C4-2B (cell line): ENCODE results near the gene HS6ST3.
A peak's percentile ranks its signal among the peaks of the same experiment; 100 is the strongest.

Experiments used
- H3K27ac ChIP-seq: fragments of 450-650 bp; 2 replicates; pipeline ENCODE4 v1.5.1; 2017
- ZFX ChIP-seq: fragments of 450-650 bp; IDR thresholded peaks from 2 replicates; pipeline ENCODE4 v1.6.1; 2017
- TF ChIP-seq, protein P1 (sequence below): fragments of 450-650 bp; conservative IDR thresholded peaks from 2 replicates; pipeline ENCODE4 v1.5.1; 2017; ENCODE audit warnings: mild to moderate bottlenecking

HS6ST3 gene

DNA sequence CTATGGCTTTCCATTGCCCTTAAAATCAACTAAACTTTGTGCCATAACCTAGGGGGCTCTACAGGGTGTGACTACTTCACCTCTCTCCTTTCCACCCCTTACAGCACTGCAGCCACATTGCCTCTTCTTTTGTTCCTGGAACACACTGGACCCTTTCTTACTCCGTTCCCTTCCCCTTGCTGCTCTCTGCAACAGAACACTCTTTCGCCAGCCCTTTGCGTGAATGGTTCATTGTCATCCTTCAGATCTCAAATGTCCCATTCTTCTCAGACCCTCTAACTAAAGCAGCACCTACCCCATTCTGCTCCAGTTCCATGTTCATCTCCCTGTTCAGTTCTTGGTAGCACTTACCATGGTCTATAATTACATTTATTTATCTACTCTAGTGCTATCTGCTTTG is 696.1 kb downstream of the HS6ST3 start:
- no peak overlapping the region for H3K27ac ChIP-seq
- TF ChIP-seq, protein P1, sequence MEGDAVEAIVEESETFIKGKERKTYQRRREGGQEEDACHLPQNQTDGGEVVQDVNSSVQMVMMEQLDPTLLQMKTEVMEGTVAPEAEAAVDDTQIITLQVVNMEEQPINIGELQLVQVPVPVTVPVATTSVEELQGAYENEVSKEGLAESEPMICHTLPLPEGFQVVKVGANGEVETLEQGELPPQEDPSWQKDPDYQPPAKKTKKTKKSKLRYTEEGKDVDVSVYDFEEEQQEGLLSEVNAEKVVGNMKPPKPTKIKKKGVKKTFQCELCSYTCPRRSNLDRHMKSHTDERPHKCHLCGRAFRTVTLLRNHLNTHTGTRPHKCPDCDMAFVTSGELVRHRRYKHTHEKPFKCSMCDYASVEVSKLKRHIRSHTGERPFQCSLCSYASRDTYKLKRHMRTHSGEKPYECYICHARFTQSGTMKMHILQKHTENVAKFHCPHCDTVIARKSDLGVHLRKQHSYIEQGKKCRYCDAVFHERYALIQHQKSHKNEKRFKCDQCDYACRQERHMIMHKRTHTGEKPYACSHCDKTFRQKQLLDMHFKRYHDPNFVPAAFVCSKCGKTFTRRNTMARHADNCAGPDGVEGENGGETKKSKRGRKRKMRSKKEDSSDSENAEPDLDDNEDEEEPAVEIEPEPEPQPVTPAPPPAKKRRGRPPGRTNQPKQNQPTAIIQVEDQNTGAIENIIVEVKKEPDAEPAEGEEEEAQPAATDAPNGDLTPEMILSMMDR, result no peak
- no peak for TF ChIP-seq ZFX

DNA sequence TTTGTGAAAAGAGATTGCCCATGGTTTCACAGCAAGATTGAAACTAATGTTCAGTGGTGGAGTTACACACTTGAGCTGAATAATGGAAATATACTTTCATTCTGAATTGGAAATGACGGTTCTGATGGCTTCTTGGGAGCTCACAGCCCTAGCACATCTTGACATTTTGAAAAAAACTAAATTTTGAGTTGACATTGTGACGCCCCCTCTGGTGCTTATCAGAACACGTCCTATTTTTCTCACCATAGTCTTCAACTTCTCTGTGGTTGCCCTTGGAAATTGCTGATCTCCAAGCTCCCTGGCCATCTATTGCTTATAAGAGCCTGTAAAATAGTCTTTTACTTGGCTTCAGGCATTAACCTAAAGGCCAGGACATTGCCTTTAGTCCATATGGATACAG is 702.3 kb downstream of the HS6ST3 start:
- H3K27ac ChIP-seq, result no peak overlapping the region

DNA sequence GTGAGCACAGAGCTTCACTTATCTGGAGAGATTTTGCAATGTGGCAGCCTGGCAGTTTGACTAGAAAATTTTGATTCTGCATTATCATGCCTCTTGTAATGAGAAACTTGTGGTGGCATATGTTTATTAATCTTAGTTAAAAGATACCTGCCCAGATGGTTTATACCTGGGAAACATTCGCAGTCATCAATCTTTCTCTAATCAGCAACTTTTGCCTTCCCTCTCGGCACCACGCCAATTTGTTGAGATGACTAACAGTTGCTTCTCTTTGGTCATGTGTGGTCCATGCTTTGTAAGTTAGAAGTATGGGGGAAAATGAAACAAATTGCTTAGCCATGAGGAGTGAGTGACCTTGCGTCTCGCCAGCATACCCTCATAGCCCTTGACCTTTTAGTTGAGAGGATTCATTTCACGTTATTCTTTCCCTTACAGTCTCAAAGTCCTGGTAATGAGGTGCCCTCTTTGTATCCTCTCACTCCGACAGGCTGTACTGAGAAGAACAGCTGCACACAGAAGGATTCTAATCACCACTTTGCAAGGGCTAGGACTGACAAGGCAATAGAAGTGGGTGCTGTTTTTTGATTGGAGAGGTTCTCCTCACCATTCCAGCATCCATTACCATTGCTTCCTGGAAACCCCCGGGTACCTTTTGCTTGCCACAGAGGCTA is 703.0 kb downstream of the HS6ST3 start:
- no peak overlapping the region for H3K27ac ChIP-seq
- TF ChIP-seq ZFX, result no peak
- TF ChIP-seq, protein P1, result no peak

More for the DNA sequence above, 702.3 kb downstream of the HS6ST3 start:
- TF ChIP-seq, protein P1, result no peak
- TF ChIP-seq ZFX, result no peak

DNA sequence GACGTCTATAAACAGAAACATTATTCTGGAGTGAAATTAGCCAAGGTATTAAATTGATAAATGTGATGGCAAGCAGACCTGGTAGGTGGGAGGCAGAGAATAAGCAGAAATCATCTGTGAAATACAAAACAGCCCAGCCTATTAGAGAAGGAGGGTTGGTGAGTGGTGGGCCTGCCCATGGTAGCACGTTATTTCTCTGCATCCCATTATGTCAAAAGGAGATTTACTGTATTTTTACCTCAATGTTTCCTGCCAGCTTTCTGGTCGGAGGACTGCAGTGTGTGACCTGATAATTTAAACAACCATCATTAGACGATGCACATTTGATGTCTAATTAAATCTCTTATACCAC is 703.5 kb downstream of the HS6ST3 start:
- TF ChIP-seq, protein P1, result no peak
- TF ChIP-seq ZFX, result no peak

DNA sequence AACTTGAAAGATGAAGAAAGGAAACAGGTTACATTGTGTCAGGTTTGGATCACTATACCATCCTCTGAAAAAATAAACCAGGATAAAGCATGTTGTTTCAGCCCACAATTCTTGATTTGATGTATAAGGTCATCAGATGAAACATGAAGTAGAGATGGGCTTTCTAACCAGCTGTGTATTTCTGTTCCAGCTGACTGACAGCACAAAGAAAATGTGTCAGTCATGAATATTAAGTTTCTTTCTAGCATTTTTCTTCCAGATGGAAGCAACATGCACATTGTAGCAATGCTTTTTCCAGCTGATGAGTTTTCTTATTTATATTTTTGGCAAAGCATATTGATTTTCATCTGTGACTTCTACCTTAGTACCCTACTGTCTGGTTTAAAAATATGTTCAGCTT is 704.8 kb downstream of the HS6ST3 start:
- no peak for TF ChIP-seq ZFX
- TF ChIP-seq, protein P1, result no peak

More for the DNA sequence above, 703.5 kb downstream of the HS6ST3 start:
- no peak overlapping the region for H3K27ac ChIP-seq

DNA sequence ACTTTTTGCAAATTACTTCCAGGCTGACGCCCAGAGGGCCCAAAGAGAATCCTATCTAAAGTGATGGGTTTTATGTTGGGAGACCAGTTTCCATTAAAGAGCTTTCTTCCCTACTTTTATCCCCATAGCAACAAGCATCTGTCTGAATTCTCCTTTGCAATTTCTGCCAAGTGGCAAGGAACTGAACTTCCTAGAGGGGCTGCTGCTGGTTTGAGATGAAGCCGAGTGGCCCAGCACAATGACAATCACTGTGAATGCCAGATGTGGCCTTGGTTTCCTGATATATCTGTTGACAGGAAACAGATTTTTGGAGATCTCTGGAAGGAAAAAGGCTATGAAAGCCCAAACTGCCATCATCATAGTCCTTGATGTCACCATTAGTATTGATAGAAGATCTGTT is 705.8 kb downstream of the HS6ST3 start:
- TF ChIP-seq, protein P1, result no peak
- TF ChIP-seq ZFX, result no peak

More for the DNA sequence above, 704.8 kb downstream of the HS6ST3 start:
- H3K27ac ChIP-seq, result no peak overlapping the region

DNA sequence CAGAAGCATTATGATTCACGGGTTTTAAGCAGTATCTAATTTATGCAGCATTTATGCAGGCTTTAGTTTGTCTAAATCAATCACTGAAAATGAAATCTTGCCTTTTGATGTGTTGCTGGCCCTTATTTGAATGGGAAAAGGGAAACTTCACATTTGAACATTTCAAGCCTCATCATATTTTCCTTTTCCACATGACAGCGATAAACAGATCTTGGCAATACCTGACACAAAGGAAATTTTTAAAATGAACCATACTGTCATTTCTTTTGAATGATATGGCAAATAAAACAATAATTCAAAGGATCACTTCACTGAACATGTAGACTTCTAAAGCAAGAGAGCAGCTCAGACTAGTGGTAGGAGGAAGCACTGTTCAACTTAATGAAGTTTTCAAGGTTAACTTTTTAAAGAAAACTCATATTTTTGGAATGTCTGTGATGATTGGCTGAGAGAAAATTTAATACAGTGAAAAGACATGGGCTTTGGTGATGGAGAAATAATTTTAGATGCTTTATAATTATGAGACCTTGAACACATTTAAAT is 706.3 kb downstream of the HS6ST3 start:
- H3K27ac ChIP-seq, result no peak overlapping the region
- TF ChIP-seq, protein P1, result peak; percentile 17
- no peak for TF ChIP-seq ZFX

More for the DNA sequence above, 705.8 kb downstream of the HS6ST3 start:
- H3K27ac ChIP-seq, result no peak overlapping the region
